ENCODE results near the gene SSBP4.

The SSBP4 gene

GRCh38 chr19:18468517-18468916 is 49.3 kb downstream of the SSBP4 start:
- TF ChIP-seq POLR2AphosphoS5 (IDR thresholded peaks at IDR 0.05; ENCODE audit: low read depth, low read length) (no peak), SIN3A (IDR thresholded peaks at IDR 0.05; ENCODE audit: borderline replicate concordance, insufficient read depth, low read length) (no peak), FOXP2 (optimal IDR thresholded peaks at IDR 0.05; ENCODE audit: borderline replicate concordance, extremely low read depth, extremely low read length, insufficient read depth) (no peak), TAF1 (IDR thresholded peaks at IDR 0.05; ENCODE audit: borderline replicate concordance, insufficient read depth, low read length) (no peak)
- TF ChIP-seq, protein P1, sequence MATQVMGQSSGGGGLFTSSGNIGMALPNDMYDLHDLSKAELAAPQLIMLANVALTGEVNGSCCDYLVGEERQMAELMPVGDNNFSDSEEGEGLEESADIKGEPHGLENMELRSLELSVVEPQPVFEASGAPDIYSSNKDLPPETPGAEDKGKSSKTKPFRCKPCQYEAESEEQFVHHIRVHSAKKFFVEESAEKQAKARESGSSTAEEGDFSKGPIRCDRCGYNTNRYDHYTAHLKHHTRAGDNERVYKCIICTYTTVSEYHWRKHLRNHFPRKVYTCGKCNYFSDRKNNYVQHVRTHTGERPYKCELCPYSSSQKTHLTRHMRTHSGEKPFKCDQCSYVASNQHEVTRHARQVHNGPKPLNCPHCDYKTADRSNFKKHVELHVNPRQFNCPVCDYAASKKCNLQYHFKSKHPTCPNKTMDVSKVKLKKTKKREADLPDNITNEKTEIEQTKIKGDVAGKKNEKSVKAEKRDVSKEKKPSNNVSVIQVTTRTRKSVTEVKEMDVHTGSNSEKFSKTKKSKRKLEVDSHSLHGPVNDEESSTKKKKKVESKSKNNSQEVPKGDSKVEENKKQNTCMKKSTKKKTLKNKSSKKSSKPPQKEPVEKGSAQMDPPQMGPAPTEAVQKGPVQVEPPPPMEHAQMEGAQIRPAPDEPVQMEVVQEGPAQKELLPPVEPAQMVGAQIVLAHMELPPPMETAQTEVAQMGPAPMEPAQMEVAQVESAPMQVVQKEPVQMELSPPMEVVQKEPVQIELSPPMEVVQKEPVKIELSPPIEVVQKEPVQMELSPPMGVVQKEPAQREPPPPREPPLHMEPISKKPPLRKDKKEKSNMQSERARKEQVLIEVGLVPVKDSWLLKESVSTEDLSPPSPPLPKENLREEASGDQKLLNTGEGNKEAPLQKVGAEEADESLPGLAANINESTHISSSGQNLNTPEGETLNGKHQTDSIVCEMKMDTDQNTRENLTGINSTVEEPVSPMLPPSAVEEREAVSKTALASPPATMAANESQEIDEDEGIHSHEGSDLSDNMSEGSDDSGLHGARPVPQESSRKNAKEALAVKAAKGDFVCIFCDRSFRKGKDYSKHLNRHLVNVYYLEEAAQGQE (IDR thresholded peaks at IDR 0.05; ENCODE audit: insufficient read depth in 1 of 2, low read depth in 2 of 2, low read length in 2 of 2) = no peak

- TF ChIP-seq, protein P1 (IDR thresholded peaks at IDR 0.05; ENCODE audit: insufficient read depth in 1 of 2, low read depth in 2 of 2, low read length in 2 of 2) = no peak
- TF ChIP-seq SIN3A (IDR thresholded peaks at IDR 0.05; ENCODE audit: borderline replicate concordance, insufficient read depth, low read length) (no peak), TAF1 (IDR thresholded peaks at IDR 0.05; ENCODE audit: borderline replicate concordance, insufficient read depth, low read length) (no peak), POLR2AphosphoS5 (IDR thresholded peaks at IDR 0.05; ENCODE audit: low read depth, low read length) (no peak), FOXP2 (optimal IDR thresholded peaks at IDR 0.05; ENCODE audit: borderline replicate concordance, extremely low read depth, extremely low read length, insufficient read depth) (no peak)
These were observed 50.1 kb downstream of the SSBP4 start for GRCh38 chr19:18469069-18469846.

DNA sequence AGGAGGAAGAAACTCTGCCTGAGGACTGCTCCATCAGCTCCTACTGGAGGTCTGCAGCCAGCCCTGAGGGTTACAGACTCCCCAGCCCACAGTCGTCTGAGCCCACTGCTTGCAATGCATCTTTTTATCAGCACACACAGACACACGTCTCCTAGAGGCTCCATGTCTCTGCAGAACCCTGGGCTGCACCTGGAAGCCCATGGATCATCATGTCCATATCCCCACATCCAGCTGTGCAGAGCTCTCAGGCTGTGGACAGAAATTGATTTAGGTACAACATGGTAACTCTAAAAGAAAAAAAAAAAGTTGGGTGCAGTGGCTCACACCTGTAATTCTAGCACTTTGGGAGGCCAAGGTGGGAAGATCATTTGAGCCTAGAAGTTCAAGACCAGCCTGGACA is 51.6 kb downstream of the SSBP4 start:
- no peak for TF ChIP-seq SIN3A (IDR thresholded peaks at IDR 0.05; ENCODE audit: borderline replicate concordance, insufficient read depth, low read length)
- TF ChIP-seq FOXP2 (optimal IDR thresholded peaks at IDR 0.05; ENCODE audit: borderline replicate concordance, extremely low read depth, extremely low read length, insufficient read depth) = no peak
- TF ChIP-seq, protein P1 (IDR thresholded peaks at IDR 0.05; ENCODE audit: insufficient read depth in 1 of 2, low read depth in 2 of 2, low read length in 2 of 2) = no peak
- no peak for TF ChIP-seq TAF1 (IDR thresholded peaks at IDR 0.05; ENCODE audit: borderline replicate concordance, insufficient read depth, low read length)
- TF ChIP-seq POLR2AphosphoS5 (IDR thresholded peaks at IDR 0.05; ENCODE audit: low read depth, low read length) = no peak

DNA sequence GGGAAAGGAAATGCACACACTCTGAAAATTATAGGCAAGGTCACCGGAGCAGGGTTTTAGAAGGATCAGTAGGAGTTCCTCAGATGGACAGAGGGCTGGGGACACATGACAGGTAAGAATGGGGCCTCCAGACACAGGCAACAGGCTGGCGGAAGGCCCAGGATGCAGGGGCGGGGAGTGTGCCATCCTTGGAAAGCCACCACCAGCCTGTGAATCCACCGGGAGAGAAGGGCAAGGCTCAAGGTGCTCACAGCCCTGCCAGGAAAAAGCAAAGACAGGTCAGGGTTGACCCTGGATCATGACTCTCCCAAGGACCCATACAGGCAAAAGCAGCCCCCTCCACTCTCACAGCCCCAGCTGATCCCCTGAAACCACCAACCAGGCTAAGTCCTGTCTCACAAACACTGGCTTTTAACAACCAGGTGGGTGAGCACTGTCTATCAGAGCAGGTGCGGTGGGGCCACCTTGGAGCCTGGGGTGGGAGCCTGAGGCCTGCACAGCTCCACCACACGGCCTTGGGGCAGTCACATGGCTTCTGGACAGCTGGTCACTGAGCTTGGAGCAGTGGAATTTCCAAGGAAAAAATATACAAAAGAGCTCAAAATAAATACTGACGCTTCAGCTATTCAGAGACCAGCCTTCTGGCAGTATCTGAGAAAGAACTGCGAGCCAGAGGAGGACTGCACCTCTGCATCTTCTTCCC is 54.0 kb downstream of the SSBP4 start:
- TF ChIP-seq SIN3A (IDR thresholded peaks at IDR 0.05; ENCODE audit: borderline replicate concordance, insufficient read depth, low read length) = no peak
- TF ChIP-seq TAF1 (IDR thresholded peaks at IDR 0.05; ENCODE audit: borderline replicate concordance, insufficient read depth, low read length) = no peak
- no peak for TF ChIP-seq POLR2AphosphoS5 (IDR thresholded peaks at IDR 0.05; ENCODE audit: low read depth, low read length)
- TF ChIP-seq FOXP2 (optimal IDR thresholded peaks at IDR 0.05; ENCODE audit: borderline replicate concordance, extremely low read depth, extremely low read length, insufficient read depth) = no peak
- TF ChIP-seq, protein P1 (IDR thresholded peaks at IDR 0.05; ENCODE audit: insufficient read depth in 1 of 2, low read depth in 2 of 2, low read length in 2 of 2) = no peak

All from PFSK-1 (cell line).